Measurements from ENCODE around the gene VTCN1.

VTCN1 gene

GRCh38 chr1:117135329-117135728 lies 75.4 kb downstream of the VTCN1 start:
- DNase-seq (ENCODE audit: low read depth, low spot score): no peak
- POLR2A ChIA-PET: no interaction called here
- H3K4me3 ChIP-seq (ENCODE audit: low read depth, low read length): no peak overlapping the region
- CTCF ChIA-PET: interaction anchor here (1.6 to 7.7 kb wide), 4 partner anchors 10 to 75 kb away, joined by 4 to 62 read pairs (median 17); partner anchors contain the start of gene TTF2
- TF ChIP-seq CTCF (IDR thresholded peaks at IDR 0.05; ENCODE audit: insufficient read depth, low read length, missing control alignments): no peak

GRCh38 chr1:117130526-117130925 lies 80.2 kb downstream of the VTCN1 start:
- H3K4me3 ChIP-seq (ENCODE audit: low read depth, low read length): no peak overlapping the region
- ChIA-PET POLR2A (no interaction called here), CTCF (interaction anchor here (3.8 to 13.2 kb wide), 2 partner anchors 11 to 60 kb away, joined by 39 to 592 read pairs; no protein-coding TSS in a partner anchor)
- TF ChIP-seq CTCF (IDR thresholded peaks at IDR 0.05; ENCODE audit: insufficient read depth, low read length, missing control alignments): no peak
- no peak for DNase-seq (ENCODE audit: low read depth, low spot score)

- ChIA-PET CTCF (interaction anchor here (0.7 to 13.2 kb wide), 32 partner anchors 9 to 523 kb away, joined by 3 to 592 read pairs (median 7); partner anchors contain the start of gene TTF2), POLR2A (interaction anchor here (1.0 to 1.1 kb wide), 2 partner anchors 61 to 67 kb away, joined by 3 to 4 read pairs; no protein-coding TSS in a partner anchor)
- H3K4me3 ChIP-seq (ENCODE audit: low read depth, low read length): no peak overlapping the region
- no peak for TF ChIP-seq CTCF (IDR thresholded peaks at IDR 0.05; ENCODE audit: insufficient read depth, low read length, missing control alignments)
- no peak for DNase-seq (ENCODE audit: low read depth, low spot score)
Observed at GRCh38 chr1:117128323-117129079, 82.2 kb downstream of the VTCN1 start.

- ChIA-PET POLR2A (interaction anchor here (1.1 kb wide), 1 partner anchor 60 kb away, joined by 4 read pairs; no protein-coding TSS in a partner anchor), CTCF (interaction anchor here (1.0 to 13.2 kb wide), 21 partner anchors 9 to 524 kb away, joined by 3 to 592 read pairs (median 13); partner anchors contain the start of gene TTF2)
- H3K4me3 ChIP-seq (ENCODE audit: low read depth, low read length): no peak overlapping the region
- no peak for TF ChIP-seq CTCF (IDR thresholded peaks at IDR 0.05; ENCODE audit: insufficient read depth, low read length, missing control alignments)
- DNase-seq (ENCODE audit: low read depth, low spot score): no peak
Observed at GRCh38 chr1:117127795-117128194, 82.9 kb downstream of the VTCN1 start.

- H3K4me3 ChIP-seq (ENCODE audit: low read depth, low read length): no peak overlapping the region
- DNase-seq (ENCODE audit: low read depth, low spot score): no peak
- ChIA-PET POLR2A (no interaction called here), CTCF (interaction anchor here (0.8 to 13.2 kb wide), 8 partner anchors 12 to 160 kb away, joined by 3 to 592 read pairs (median 18); partner anchors contain the start of gene TTF2)
- TF ChIP-seq CTCF (IDR thresholded peaks at IDR 0.05; ENCODE audit: insufficient read depth, low read length, missing control alignments): no peak
Observed at GRCh38 chr1:117124661-117125060, 86.1 kb downstream of the VTCN1 start.

GRCh38 chr1:117123274-117123673 lies 87.5 kb downstream of the VTCN1 start:
- CTCF ChIA-PET: interaction anchor here (1.0 to 13.2 kb wide), 15 partner anchors 9 to 161 kb away, joined by 3 to 592 read pairs (median 9); partner anchors contain the start of gene TTF2
- DNase-seq (ENCODE audit: low read depth, low spot score): no peak
- POLR2A ChIA-PET: no interaction called here
- TF ChIP-seq CTCF (IDR thresholded peaks at IDR 0.05; ENCODE audit: insufficient read depth, low read length, missing control alignments): no peak
- no peak overlapping the region for H3K4me3 ChIP-seq (ENCODE audit: low read depth, low read length)
